Measurements from ENCODE around the gene AUTS2.

The AUTS2 gene

DNA sequence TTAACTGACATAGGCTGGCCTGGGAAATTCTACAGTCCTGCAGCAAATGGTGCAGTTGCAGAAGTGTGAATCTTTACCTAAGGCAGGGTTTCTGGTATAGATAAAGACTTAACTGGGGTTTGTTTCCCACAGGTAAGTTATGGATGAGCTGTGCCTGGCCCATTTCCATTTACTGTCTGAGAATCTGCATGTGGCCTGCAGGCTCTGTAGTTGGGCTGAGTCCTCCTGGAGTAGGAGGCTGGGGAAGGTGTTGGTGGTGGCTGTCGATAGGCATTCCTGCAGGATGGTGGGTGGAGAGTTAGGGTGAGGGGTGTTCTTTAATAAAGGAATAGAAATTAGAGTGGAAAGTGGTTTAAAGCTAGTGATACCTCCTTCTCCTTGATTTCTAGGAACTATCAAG is 193.5 kb downstream of the AUTS2 start:
- DNase-seq, result no peak
- in situ Hi-C loops (cut with MboI; ENCODE audit: low pct_unique_long_range_greater_than_20kb, low sequenced_read_pairs), result no loop called here

DNA sequence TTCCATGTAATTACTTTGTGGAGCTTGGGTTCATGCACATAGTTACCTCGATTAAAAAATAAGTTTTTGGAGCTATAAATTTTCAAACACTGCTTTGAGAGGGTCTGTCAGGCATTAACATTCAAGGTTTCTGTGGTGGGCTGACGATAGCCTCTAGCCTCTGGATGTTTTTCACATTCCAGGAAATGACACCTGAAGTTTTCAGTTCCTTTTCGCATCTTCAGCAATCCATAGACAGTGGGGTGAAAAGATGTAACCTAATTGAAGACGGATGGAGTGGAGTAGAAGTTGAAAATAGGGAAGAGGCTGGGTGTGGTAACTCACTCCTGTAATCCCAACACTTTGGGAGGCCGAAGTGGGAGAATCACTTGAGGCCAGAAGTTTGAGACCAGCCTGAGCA is 197.7 kb downstream of the AUTS2 start:
- DNase-seq, result no peak
- in situ Hi-C loops (cut with MboI; ENCODE audit: low pct_unique_long_range_greater_than_20kb, low sequenced_read_pairs), result no loop called here

DNA sequence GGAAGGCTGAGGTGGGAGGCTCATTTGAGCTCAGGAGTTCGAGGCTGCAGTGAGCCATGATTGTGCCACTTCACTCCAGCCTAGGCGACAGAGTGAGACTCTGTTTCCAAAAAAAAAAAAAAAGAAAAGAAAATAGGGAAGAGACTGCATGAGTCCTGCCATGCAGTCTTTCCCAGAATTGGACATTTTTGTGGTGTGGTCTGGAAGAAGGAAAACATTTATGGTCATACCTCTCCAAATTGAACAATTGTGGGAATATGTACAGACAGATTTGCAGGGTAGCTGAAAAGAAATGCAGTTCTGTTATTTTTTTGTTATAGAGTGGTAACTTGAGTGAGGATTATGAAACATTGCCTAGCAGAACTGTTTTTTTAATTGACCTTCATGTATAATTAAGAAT is 198.1 kb downstream of the AUTS2 start:
- in situ Hi-C loops (cut with MboI; ENCODE audit: low pct_unique_long_range_greater_than_20kb, low sequenced_read_pairs), result no loop called here
- no peak for DNase-seq

DNA sequence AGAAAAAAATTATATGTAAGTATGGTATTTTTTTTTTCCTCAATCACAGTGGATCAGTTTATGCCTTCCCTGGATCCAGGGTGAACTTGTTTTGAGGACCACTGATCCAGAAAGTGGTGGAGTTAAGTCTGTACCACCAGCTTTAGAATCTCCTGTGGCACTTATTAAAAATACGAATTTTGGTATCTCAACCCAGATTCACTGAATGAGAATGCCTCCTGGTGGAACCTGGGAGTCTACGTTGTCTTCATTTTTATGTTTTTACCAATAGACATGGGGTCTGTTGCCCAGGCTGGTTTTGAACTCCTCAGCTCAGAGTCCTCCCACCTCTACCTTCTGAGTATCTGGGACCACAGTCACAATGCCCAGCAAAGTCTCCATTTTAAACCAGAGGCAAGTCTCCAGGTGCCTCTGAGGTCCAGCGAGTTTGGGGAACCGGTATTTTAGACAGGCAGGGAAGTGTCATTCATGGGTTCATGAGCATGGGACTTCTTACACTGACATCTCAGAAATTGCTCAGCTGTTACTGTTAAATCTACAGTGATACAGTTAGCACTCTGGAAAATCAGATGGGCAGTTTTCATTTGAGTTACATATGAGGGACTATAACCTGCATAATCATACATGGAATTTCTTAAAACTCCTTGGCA is 200.9 kb downstream of the AUTS2 start:
- DNase-seq, result no peak
- in situ Hi-C loops (cut with MboI; ENCODE audit: low pct_unique_long_range_greater_than_20kb, low sequenced_read_pairs), result no loop called here

DNA sequence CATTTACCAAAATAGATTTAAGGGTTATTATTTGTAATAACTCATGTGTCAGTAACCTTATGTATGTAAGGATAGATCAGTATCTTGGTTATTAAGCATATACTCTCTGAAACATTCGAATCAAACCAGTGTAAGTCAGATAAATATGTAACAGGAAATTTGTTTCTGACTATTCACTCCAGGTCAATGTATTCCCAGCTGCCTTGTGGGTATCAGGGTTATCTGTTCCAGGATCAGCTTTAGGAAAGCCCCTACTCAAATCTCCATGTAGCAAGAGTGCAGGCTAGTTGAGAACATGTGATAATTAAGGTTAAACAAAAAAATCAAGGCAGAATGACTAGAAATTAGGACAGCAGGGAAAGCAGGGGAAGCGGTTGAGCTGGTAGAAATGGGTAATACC is 201.7 kb downstream of the AUTS2 start:
- no peak for DNase-seq
- in situ Hi-C loops (cut with MboI; ENCODE audit: low pct_unique_long_range_greater_than_20kb, low sequenced_read_pairs), result no loop called here

DNA sequence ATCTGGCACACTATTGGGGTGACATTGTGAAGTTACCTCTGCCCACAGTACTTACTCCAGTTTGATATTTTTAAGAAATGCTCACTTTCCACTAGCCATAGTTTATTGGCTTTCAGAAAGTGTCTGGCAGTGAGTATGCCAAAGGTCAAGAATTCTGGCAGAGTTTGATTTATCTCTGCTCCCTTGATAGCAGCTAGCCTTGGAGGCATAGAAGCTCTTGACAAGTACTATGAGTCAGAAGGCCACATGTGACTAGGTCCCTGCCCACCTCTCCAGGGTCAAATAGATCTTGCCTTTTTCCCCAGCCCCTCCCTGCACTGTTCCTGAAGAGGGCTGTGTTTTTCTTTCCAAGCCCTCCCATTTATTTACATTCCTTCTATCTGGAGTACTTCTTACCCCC is 202.2 kb downstream of the AUTS2 start:
- in situ Hi-C loops (cut with MboI; ENCODE audit: low pct_unique_long_range_greater_than_20kb, low sequenced_read_pairs), result no loop called here
- DNase-seq, result no peak

DNA sequence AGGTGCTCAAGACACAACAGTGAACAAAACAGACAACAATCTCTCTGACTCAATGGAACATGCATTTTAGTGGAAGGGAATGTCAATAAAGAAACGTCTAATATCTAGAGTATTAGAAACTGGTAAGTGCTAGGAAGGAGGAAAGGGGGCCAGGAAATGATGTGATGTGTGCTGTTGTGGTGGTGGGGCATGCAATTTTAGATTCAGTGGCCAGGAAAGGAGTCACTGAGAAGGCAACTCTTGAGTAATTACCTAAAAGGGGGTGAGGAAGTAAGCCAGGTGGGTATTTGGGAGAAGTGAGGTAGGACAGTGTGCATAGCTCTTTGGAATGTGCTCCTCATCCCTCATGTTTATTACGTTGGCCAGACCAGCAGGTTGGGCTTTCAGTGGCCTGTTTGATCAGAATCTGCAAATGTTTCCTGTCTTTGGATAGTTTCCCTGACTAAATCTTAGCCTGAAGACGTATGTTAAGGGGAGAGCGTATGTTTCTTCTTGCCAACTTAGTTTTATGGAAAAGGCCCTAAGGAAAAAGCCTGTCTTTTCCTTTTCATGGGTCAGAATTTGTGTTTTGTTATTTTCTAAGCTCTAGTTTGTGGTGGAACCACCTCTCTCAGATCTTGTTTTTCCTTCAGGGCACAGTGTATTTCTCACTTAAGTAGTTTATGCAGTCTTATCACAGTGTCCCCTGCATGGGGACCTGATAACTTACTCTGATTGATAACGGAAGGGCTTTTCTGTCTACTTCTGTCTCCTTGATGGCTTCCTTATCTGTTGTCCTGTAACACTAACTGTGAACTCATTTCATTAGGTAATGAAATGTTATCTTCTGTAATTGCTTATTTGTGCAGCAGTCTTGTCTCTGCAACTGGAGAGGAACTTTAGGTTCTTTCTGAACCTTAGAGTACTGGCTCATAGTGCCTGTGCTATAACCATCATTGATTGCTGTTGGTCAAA is 203.7 kb downstream of the AUTS2 start:
- in situ Hi-C loops (cut with MboI; ENCODE audit: low pct_unique_long_range_greater_than_20kb, low sequenced_read_pairs), result no loop called here

DNA sequence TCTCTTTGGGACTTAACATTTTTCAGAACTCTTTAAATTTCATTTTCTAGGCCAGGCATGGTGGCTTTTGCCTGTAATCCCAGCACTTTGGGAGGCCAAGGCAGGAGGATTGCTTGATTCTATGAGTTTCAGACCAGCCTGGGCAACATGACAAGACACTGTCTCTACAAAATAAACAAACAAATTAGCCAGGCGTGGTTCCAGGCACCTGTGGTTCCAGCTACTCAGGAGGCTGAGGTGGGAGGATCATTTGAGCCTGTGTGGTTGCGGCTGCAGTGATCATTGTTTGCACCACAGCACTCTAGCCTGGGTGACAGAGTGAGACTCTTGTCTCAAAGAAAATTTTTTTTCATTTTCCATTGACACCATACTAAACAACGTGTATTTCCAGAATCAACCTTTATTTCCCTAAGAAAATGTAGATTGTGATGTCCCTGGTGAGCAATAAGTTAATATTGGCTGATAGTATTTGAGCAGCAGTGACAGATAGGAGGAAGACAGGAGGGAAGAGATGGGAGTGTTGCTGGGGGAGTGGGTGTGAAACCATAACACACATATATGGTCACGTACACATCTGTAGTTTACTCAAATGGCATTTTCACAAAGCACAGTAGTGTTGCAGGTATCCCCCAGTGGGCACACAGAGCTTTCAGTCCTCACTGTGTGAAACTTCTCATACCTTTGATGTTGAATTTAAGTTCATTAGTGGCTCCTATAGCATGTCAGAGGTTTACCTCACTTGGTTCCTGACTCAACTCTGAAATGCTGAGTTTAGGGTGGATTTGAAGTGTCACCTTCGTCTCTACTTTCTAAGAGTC is 205.6 kb downstream of the AUTS2 start:
- in situ Hi-C loops (cut with MboI; ENCODE audit: low pct_unique_long_range_greater_than_20kb, low sequenced_read_pairs), result no loop called here
- no peak for DNase-seq

More for the DNA sequence above, 203.7 kb downstream of the AUTS2 start:
- DNase-seq, result no peak

GRCh38 chr7:69804962-69805361 is 206.7 kb downstream of the AUTS2 start:
- DNase-seq, result no peak
- in situ Hi-C loops (cut with MboI; ENCODE audit: low pct_unique_long_range_greater_than_20kb, low sequenced_read_pairs), result no loop called here

DNA sequence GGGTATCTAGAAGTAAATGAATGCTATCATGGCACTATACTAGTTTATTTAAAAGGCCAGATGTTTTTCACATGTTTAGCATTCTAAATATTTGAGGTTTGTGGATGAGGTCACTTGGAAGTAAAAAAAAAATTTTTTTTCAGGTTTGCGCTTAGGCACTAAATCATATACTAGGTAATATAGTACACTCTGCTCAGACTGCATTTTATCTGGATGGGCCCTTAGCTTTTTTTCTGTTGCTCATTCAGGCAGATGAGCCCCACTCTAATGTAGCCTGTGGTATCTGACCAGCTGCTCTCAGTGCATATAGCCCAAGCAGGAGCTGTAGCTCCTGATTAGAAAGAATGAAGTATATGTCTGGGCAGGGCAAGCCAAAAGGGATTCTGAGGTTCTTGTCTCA is 210.1 kb downstream of the AUTS2 start:
- in situ Hi-C loops (cut with MboI; ENCODE audit: low pct_unique_long_range_greater_than_20kb, low sequenced_read_pairs), result no loop called here
- no peak for DNase-seq

DNA sequence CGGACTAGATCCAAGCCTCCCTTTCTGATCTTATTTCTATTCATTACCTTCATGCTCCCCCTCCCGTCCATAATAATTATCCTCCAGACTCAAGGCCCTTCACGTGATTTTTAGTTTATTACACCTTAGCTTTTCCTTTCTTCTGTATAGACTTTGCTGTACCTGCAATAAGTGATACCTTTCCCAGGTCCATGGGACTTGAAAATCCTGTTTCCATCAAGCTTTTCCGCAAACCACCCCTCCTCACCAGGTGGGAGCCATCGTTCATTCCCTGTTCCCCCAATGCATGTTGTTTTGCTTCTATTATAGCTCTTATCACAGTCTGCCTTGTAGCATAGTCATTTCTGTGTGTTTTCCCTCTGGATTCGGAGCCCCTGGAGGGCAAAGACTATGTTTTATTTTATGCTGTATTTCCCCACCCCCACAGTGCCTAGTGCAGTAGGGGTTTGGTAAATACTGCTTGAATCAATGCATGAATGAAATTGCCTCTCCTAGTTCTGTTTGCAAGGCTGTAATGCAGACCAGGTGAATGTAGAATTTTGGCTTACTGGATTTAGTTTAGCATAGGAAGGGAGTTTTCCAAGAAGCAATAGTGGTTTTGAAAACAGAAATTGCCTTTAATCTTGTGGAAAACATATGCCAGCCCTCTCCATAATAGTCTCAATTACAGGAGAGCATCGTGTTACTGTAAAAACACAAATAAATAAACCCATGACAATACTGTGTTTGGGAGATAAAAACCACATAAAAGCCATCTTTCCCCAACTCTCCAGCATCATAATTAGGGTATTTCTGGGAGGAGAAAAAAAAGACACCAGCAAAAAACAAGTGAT is 213.4 kb downstream of the AUTS2 start:
- DNase-seq, result no peak
- in situ Hi-C loops (cut with MboI; ENCODE audit: low pct_unique_long_range_greater_than_20kb, low sequenced_read_pairs), result no loop called here

DNA sequence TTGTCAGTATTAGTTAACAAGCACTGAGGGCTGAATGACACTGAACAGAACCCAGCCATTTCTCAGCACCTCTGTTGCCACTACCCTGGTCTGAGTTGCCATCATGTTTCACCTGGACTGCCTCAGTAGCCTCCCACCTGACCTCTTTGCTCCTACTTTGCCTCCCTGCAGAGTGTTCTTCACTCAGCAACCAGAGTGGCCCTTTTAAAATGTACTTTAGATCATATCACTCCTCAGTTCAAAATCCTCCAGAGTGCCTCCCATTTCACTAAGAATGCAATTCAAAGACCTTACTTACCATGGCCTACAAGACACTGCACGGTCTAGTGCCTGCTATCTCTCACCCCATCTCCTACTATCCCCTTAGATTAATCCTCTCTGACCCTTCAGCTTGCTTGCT is 214.5 kb downstream of the AUTS2 start:
- no peak for DNase-seq
- in situ Hi-C loops (cut with MboI; ENCODE audit: low pct_unique_long_range_greater_than_20kb, low sequenced_read_pairs), result no loop called here

GRCh38 chr7:69813637-69814240 is 215.5 kb downstream of the AUTS2 start:
- DNase-seq, result no peak
- in situ Hi-C loops (cut with MboI; ENCODE audit: low pct_unique_long_range_greater_than_20kb, low sequenced_read_pairs), result no loop called here

GRCh38 chr7:69814421-69814962 is 216.2 kb downstream of the AUTS2 start:
- in situ Hi-C loops (cut with MboI; ENCODE audit: low pct_unique_long_range_greater_than_20kb, low sequenced_read_pairs), result no loop called here
- no peak for DNase-seq

DNA sequence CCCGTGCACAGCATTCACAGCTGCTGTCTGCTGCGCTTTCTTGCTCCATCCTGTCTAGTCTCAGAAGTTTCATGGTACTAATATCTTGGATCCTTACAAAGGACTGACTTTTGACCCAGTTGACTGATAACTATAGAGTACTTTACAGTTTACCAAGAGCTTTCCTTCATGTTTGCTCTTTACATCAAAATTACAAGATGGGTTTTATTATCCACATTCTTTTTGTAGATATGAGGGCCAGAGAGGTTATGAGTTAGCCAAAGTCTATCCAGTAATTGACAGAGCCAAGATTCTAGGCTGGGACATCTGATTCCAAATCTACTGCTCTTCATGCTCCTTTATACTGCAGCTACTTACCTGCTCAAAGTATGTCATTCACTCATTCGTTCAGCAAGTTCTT is 218.2 kb downstream of the AUTS2 start:
- no peak for DNase-seq
- in situ Hi-C loops (cut with MboI; ENCODE audit: low pct_unique_long_range_greater_than_20kb, low sequenced_read_pairs), result no loop called here

GRCh38 chr7:69817121-69817520 is 218.8 kb downstream of the AUTS2 start:
- in situ Hi-C loops (cut with MboI; ENCODE audit: low pct_unique_long_range_greater_than_20kb, low sequenced_read_pairs), result no loop called here
- DNase-seq, result no peak

DNA sequence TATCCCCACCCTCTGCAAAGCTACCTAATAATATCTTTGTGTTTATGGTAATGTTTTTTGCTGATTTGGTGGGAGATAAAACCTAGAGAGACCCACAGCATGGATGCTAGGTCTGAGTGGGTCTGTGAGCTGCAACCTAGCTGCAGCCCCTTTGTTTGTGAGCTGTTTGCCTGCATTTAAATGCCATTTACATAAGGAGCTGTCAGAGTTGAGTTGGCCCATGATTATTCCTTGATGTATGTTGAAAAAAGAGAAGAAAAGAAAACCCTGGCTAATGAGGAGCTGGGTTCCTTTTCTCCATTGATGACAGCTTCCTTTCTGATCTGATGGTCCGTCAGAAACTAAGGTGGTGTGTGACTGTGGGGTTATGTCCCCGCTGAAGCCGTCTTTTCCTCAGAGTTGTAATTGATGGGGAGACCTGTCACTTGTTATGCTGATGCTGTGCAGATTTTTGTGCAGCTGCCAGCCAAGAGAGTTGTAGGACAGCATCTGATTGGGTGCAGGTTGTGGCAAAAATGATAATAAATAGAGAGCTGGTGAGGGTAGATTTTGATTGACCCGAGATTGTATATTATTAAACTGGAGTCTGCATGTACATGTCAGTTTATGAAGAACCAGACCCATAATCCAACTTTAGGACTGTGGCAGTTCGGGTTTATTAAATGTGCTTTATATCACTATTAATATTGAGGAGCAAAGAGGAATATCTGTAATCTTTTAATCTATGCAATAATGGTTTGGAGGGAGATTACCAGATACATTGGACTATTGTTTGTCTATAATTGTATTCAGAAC is 219.8 kb downstream of the AUTS2 start:
- no peak for DNase-seq
- in situ Hi-C loops (cut with MboI; ENCODE audit: low pct_unique_long_range_greater_than_20kb, low sequenced_read_pairs), result no loop called here

Measured in KBM-7 (cell line).